ENCODE measurements around the gene GABARAP. TPM values are rescaled to one million over a fixed set of nuclear protein-coding genes. Genes with fewer than 3 reads are reported as not detected.

Gene GABARAP
- polyA plus RNA-seq, 1 donor (not counting 4 experiments of a cell fraction or from before 2014, with no cell fraction given), result 271 TPM

GRCh38 chr17:7237266-7237760 lies 4.9 kb downstream of the GABARAP start:
- DNase-seq (ENCODE audit: low read depth, low spot score) (no peak), FAIRE-seq (no peak)
- Histone ChIP-seq H3K27ac (ENCODE audit: control insufficient read depth, insufficient read depth, low read length) (peak overlapping the region; percentile 70), H3K4me1 (ENCODE audit: control insufficient read depth, extremely low read depth, insufficient read depth, low read length) (peaks cover 42% of the 10 kb centered on the region), H3K9me1 (ENCODE audit: control insufficient read depth, extremely low read depth, insufficient read depth, low read length) (no peaks in the 10 kb centered on the region), H3K9ac (ENCODE audit: control insufficient read depth, extremely low read depth, insufficient read depth, low read length) (peak overlapping the region; percentile 97), H3K4me2 (ENCODE audit: control insufficient read depth, extremely low read depth, insufficient read depth, low read depth, low read length) (peak overlapping the region; percentile 62), H3K9me3 (ENCODE audit: control insufficient read depth, low read depth, low read length) (no peaks in the 10 kb centered on the region), H3K36me3 (ENCODE audit: control insufficient read depth in 2 of 2, extremely low read depth in 1 of 2, insufficient read depth in 2 of 2, low read length in 2 of 2) (peaks cover 15 to 31% of the 10 kb centered on the region in 2 experiments), H2AFZ (ENCODE audit: control insufficient read depth, low read length) (no peak overlapping the region), H3K27me3 (ENCODE audit: control insufficient read depth, extremely low read depth, insufficient read depth, low read length) (no peaks in the 10 kb centered on the region), H3K4me3 (ENCODE audit: control insufficient read depth in 2 of 3, extremely low read depth in 1 of 3, insufficient read depth in 2 of 3, low read depth in 1 of 3, low read length in 3 of 3) (peak overlapping the region; percentile 42 to 95 (median 90)), H3K79me2 (ENCODE audit: control insufficient read depth, insufficient read depth, low read length) (peaks cover 55% of the 10 kb centered on the region), H4K20me1 (ENCODE audit: control insufficient read depth, extremely low read depth, insufficient read depth, low read length) (no peaks in the 10 kb centered on the region)
- dilution Hi-C loops (cut with MboI; ENCODE audit: extremely low pct_ligation_motif_present, low sequenced_read_pairs), result no loop called here
- TF ChIP-seq CTCF (optimal IDR thresholded peaks at IDR 0.05 in 1 of 3, IDR thresholded peaks at IDR 0.05 in 1 of 3, conservative IDR thresholded peaks at IDR 0.05 in 1 of 3; ENCODE audit: extremely low read depth in 1 of 3, insufficient read depth in 2 of 3, low read length in 3 of 3) (no peak), EZH2 (IDR thresholded peaks at IDR 0.05; ENCODE audit: low read length) (no peak)

- Histone ChIP-seq H2AFZ (ENCODE audit: control insufficient read depth, low read length) (no peak overlapping the region), H3K9me3 (ENCODE audit: control insufficient read depth, low read depth, low read length) (no peaks in the 10 kb centered on the region), H3K79me2 (ENCODE audit: control insufficient read depth, insufficient read depth, low read length) (peaks cover 58% of the 10 kb centered on the region), H3K27me3 (ENCODE audit: control insufficient read depth, extremely low read depth, insufficient read depth, low read length) (no peaks in the 10 kb centered on the region), H3K4me2 (ENCODE audit: control insufficient read depth, extremely low read depth, insufficient read depth, low read depth, low read length) (no peak overlapping the region), H3K4me1 (ENCODE audit: control insufficient read depth, extremely low read depth, insufficient read depth, low read length) (peaks cover 47% of the 10 kb centered on the region), H3K9ac (ENCODE audit: control insufficient read depth, extremely low read depth, insufficient read depth, low read length) (no peak overlapping the region), H3K36me3 (ENCODE audit: control insufficient read depth in 2 of 2, extremely low read depth in 1 of 2, insufficient read depth in 2 of 2, low read length in 2 of 2) (peaks cover 15 to 31% of the 10 kb centered on the region in 2 experiments), H3K9me1 (ENCODE audit: control insufficient read depth, extremely low read depth, insufficient read depth, low read length) (peaks cover 2% of the 10 kb centered on the region), H4K20me1 (ENCODE audit: control insufficient read depth, extremely low read depth, insufficient read depth, low read length) (peaks cover 2% of the 10 kb centered on the region), H3K27ac (ENCODE audit: control insufficient read depth, insufficient read depth, low read length) (peak overlapping the region; percentile 70), H3K4me3 (ENCODE audit: control insufficient read depth in 2 of 3, extremely low read depth in 1 of 3, insufficient read depth in 2 of 3, low read depth in 1 of 3, low read length in 3 of 3) (no peak overlapping the region)
- no peak for DNase-seq (ENCODE audit: low read depth, low spot score)
- no peak for FAIRE-seq
- no peak for TF ChIP-seq EZH2 (IDR thresholded peaks at IDR 0.05; ENCODE audit: low read length)
- TF ChIP-seq CTCF (optimal IDR thresholded peaks at IDR 0.05 in 1 of 3, IDR thresholded peaks at IDR 0.05 in 1 of 3, conservative IDR thresholded peaks at IDR 0.05 in 1 of 3; ENCODE audit: extremely low read depth in 1 of 3, insufficient read depth in 2 of 3, low read length in 3 of 3), result no peak
- dilution Hi-C loops (cut with MboI; ENCODE audit: extremely low pct_ligation_motif_present, low sequenced_read_pairs), result no loop called here
Observed at GRCh38 chr17:7236808-7237207, 5.4 kb downstream of the GABARAP start.
